Endometrial microvascular endothelial cells (primary cell): ENCODE results near the gene ANKRD33B. TPM values are rescaled to one million over a fixed set of nuclear protein-coding genes. Genes with fewer than 3 reads are reported as not detected.
"Not testable (repeated sequence)": the region's sequence is repeated elsewhere in the genome, so short reads cannot be mapped to it uniquely, and the experiment has no call there.

Source experiments
- in situ Hi-C: cut with HindIII; loops from 2 replicates; pipeline ENCODE4 v1.10.0; 2017; ENCODE audit warnings: low sequenced_read_pairs, low pct_unique_long_range_greater_than_20kb; ENCODE audit errors: inconsistent ontology term
- total RNA-seq: library from RNA; depleted of rRNA; stranded (reverse); fragments of >200 nt; gene quantifications from one replicate; pipeline ENCODE4 v1.2.3, GENCODE V29; 2015; ENCODE audit errors: inconsistent ontology term

The ANKRD33B gene
- total RNA-seq, 1 donor from 2014 or later = 4.7 TPM

DNA sequence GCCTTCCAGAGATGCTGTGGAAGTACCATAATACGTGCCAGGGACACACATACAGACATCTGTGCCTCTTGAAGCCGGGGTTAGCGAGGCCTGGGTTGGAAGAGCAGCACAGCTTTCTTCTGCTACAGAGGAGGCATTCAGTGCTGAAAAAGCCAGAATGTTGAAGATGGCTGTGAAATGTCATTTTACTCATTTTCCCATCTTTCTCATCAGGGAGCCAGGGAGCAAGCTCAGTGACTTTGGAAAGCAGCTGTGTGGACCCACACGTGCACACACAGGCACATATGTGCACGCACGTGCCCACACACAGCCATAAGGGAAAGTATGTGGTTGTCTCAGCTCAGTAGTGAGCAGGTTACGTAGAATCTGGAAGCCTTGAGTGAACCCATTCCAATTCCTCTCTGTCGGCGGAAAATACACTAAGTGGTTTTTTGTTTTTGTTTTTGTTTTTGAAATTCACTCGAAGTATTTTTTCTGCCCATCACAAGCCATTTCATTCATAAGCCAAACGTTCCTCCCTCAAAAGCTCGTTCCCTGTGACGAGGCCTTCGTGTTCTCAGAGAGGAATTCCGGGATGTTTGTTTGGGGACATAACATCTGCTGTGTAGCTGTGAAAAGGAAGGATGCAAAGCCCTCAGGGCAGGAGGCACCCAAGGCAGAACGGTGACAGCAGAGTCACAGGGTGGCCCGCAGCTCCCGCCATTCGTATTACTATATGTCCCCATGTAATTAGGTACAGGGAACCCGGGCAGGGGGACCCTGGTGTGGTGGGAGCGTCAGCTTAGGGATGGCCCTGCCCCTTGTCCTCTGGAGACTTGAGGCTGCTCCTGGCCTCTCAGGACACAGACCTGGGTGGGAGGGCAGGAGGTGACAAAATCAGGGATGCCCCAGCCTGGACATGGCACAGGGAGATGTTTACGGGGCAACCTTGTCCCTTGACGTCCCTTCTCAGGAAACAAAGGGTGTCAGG is 29.0 kb upstream of the ANKRD33B start:
- in situ Hi-C loops = no loop called here

GRCh38 chr5:10536511-10536910 is 27.4 kb upstream of the ANKRD33B start:
- in situ Hi-C loops = no loop called here

DNA sequence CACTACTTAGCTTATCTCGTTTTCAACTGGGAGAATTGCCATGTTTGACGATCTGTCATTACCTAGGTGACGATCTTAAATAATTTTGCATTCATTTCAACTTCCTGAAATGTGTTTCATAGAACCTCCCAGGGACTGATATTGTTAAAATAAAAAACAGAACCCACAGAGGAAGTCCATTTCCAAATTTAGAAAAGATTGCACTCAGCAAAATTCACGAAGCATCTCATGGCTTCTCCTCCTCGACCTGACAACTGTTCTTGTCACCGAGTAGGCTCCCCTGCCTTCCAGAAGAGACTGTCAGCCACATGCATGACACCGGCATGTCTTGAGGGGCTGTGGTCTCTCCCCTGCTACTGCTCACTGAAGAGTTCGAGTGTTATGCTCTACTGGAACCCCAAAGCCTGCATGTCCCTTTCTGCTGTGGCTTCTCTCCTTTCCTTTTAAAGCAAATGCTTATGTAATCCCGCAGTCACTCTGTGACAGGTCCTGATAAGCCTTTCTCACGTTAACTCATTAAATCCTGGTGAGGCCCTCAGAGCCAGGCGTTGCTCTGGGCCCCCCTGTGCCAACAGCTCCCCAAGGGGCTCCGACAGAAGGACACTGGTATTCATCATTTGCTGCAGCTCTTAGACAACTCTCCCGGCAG is 26.8 kb upstream of the ANKRD33B start:
- in situ Hi-C loops = no loop called here

- in situ Hi-C loops = no loop called here
Observed at GRCh38 chr5:10537624-10538023, 26.2 kb upstream of the ANKRD33B start.

DNA sequence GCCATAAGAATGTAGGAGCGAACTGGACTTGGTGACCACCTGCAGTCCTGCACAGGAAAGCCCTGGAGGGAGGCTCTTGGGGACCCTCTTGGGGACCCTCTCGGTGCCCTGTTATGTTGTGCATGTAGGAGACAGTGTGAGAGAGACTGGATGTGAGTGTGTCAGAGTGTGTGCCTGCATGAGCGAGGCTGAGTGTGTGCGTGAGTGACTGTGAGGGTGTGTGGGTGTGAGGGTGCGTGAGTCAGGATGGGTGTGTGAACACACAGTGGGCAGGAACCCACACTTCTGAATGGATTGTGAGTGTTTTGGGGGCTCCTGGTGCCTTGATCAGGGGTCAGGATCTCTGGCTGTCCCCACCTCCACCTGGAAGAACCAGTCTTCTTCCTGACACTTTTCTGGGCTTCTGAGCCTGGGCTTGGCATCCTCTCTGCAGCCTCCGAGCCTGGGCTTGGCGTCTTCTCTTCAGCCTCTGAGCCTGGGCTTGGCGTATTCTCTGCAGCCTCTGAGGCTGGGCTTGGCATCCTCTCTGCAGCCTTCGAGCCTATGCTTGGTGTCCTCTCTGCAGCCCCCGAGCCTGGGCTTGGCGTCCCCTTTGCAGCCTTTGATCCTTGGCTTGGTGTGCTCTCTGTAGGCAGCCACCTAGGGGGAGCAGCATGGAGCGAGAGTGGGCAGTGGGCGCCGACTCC is 25.6 kb upstream of the ANKRD33B start:
- in situ Hi-C loops = no loop called here

DNA sequence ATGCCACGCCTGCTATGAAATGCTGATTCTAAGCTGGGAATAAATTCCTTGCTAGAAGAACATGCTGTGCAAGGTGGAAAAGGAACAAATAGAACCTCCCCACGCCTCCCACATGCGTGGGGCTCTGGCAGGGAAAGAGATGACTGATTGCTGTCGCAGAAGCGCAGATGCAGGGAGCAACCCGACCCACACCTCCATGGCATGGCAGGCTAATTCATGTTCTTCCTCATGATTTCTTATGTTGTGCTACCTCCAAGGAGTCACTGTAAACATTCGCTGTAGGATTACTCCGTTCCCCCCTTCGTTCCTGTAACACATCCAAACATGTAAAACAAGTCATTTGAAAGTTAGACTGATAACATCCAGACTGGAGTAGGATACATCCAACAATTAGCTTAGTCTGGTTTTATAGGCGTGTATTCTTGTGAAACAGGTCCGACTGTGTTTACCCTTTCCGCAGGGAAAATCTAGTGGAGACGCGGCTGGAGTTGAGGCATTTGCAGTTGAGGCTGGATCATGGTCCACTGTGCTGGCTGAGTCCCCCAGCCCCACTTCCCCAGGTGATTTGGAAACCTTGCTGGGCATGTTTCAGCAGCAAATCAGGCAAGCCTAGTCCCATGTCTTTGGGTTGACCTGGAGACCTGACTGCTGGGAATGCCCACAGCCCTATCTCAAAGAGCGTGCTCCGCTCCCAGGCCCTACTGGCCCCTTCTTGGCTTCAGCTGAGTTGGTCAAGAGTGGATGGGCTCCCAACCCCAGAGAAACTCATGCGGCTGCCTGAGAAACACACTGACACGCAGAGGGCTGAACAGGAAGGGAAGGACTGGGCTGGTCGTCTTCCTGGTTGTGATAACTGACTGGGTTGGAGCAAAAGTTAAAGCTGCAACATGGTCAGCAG is 24.8 kb upstream of the ANKRD33B start:
- in situ Hi-C loops = no loop called here

DNA sequence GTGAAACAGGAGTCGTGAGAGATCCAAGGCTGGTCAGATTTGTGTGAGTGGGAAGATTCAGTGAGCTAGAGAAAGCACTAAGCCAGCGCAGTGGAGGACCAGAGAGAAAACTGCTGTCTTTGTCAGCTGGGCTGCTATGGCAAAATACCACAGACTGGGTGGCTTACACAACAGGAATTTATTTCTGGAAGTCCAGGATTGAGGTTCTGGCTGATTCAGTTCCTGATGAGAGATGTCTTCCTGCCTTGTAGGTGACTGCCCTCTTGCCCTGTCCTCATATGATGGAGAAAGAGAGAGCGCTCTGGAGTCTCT is 24.2 kb upstream of the ANKRD33B start:
- in situ Hi-C loops = no loop called here

GRCh38 chr5:10540036-10540544 is 23.8 kb upstream of the ANKRD33B start:
- in situ Hi-C loops = no loop called here

GRCh38 chr5:10540951-10541646 is 22.8 kb upstream of the ANKRD33B start:
- in situ Hi-C loops = no loop called here

DNA sequence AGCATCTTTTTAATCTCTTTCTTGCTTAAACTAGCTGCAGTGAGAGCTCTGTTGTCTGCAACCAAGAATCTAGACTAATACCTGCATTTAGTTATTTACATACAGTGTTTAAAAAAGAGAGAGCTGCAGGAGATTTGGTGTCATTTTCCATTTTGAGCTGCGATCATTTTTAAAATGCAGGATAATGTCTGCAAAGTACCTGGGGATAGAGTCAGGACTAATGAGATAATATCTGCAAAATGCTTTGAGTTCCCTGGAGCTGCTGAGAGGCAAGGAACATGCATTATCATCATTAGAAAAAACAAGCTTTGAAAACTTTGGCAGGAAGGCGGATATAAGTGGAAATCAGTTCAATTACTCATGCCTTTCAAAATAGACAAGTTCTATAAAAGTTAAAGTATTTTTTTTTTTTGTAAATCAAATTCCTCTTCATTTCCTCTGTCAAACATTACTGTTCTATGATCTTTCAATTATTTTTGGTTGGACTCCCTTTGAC is 21.8 kb upstream of the ANKRD33B start:
- in situ Hi-C loops = no loop called here

DNA sequence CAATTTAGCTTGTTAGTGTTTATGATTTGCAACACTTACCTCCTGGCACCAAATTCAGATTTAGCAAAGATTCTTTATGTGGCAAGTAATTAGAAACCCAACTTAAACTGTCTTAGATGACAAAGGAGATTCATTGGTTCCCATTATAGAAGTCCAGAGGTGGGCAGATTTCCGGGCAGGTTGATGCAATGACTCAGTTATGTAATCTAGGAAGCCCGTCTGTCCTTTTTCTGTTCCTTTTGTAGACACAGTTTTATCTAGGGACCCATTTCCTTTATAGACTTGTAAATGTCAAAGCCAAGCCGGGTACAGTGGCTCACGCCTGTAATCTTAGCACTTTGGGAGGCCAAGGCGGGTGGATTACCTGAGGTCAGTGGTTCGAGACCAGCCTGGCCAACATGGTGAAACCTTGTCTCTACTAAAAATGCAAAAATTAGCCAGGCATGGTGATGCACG is 20.3 kb upstream of the ANKRD33B start:
- in situ Hi-C loops = no loop called here

DNA sequence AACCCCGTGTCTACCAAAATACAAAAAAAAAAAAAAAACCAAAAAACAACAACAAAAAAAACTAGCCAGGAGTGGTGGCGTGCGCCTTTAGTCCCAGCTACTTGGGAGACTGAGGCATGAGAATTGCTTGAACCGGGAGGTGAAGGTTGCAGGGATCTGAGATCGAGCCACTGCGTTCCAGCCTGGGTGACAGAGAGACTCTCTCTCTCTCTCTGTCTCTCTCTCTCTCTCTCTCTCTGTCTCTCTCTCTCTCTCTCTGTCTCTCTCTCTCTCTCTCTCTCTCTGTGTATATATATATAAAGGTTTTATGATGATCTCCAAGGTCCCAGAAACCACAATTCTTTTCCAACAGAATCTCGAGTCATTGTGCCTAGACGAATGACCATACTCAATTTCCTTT is 18.8 kb upstream of the ANKRD33B start:
- in situ Hi-C loops = no loop called here

DNA sequence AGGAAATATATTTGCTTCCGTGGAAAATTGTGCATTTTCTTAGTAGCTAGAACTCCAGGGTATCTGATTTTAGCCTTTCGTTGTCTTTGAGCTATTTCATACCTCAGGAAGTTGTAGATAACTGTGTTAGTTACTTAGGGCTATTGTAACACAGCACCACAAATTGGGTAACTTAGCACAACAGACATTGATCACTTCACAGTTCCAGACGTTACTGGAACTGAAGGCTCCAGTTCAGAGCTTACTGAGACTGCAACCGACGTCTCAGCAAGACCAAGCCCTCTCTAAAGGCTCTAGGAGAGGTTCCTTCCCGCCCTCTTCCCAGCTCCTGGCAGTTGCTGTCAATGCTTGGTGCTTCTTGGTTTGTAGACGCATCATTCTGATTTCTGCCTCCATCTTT is 17.7 kb upstream of the ANKRD33B start:
- in situ Hi-C loops = no loop called here

DNA sequence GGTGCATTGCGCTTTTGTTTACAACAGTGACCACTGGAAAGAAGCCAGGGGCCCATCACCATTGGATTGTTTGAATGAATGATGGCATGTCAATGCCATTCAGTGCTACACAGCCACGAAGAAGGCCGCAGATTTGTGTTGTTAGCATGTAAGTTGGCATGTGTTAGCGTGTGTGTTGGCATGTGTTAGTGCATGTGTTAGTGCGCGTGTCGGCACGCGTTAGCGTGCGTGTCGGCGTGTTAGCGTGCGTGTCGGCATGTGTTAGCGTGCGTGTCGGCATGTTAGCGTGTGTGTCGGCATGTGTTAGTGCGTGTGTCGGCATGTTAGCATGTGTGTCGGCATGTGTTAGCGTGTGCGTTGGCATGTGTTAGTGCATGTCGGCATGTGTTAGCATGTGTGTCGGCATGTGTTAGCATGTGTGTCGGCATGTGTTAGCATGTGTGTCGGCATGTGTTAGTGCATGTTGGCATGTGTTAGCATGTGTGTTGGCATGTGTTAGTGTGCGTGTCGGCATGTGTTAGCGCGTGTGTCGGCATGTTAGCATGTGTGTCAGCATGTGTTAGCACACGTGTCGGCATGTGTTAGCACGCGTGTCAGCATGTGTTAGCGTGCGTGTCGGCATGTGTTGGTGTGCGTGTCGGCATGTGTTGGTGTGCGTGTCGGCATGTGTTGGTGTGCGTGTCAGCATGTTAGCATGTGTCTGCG is 15.3 kb upstream of the ANKRD33B start:
- in situ Hi-C loops = no loop called here

- in situ Hi-C loops = not testable (repeated sequence)
Observed at GRCh38 chr5:10549123-10549514, 14.8 kb upstream of the ANKRD33B start.

DNA sequence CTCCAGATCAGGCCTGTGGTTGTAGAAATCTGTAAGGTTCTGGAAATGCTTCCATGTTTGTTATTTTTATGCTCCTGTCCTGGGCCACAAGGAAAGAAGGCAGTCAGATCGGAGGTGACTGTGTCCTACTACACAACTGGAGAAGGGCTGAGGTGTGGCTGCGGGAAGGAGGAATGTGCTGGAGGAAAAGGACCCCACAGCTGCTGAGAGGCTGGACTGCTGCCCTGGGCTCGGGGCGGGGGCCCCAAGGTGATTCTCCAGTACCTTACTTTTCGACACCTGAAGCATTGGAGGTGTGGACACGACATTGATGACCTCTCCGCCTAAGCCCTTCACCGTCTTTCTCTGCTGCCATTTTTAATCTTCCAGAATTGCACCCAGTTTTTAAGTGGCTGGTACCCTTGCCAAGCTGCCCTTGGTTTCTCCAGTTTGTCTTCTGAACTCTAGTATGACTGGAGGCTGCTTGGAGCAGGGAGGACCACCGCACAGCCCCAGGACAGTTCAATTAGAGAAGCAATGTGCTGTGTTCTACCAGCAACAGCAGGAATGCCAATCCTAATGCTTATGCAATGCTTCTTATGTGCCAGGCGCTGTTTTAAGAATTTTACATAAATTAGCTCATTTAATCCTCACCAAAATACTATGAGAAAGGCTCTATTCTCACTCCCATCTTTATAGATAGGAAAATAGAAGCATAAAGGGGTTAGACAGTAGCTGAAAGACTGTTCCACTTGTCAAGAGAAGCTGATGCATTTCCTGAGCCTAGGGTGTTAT is 13.5 kb upstream of the ANKRD33B start:
- in situ Hi-C loops = no loop called here

- in situ Hi-C loops = no loop called here
Observed at GRCh38 chr5:10551782-10552138, 12.1 kb upstream of the ANKRD33B start.
